ENCODE measurements around the gene KRTAP9-6. TPM values are rescaled to one million over a fixed set of nuclear protein-coding genes. Genes with fewer than 3 reads are reported as not detected.
"Not testable (repeated sequence)": the region's sequence is repeated elsewhere in the genome, so short reads cannot be mapped to it uniquely, and the experiment has no call there.

Gene KRTAP9-6
- not detected for total RNA-seq
- long read RNA-seq = 0 reads

GRCh38 chr17:41265078-41265477 lies at the start of gene KRTAP9-6:
Gene KRTAP9-6 (plus strand): TSS chr17:41265378. CDS start chr17:41265378, 0 bp downstream.
- no peak for DNase-seq (ENCODE audit: low spot score)
- intact Hi-C loops (cut with DNase I) = no loop called here

GRCh38 chr17:41215681-41216080 lies 49.5 kb upstream of the KRTAP9-6 start:
- intact Hi-C loops (cut with DNase I) = no loop called here

GRCh38 chr17:41223821-41224220 lies 41.4 kb upstream of the KRTAP9-6 start:
- no peak for DNase-seq (ENCODE audit: low spot score)
- intact Hi-C loops (cut with DNase I) = no loop called here

More at GRCh38 chr17:41215681-41216080, 49.5 kb upstream of the KRTAP9-6 start:
- DNase-seq (ENCODE audit: low spot score) = no peak

GRCh38 chr17:41226051-41226450 lies 39.1 kb upstream of the KRTAP9-6 start:
- no peak for DNase-seq (ENCODE audit: low spot score)
- intact Hi-C loops (cut with DNase I) = no loop called here

GRCh38 chr17:41226598-41227095 lies 38.5 kb upstream of the KRTAP9-6 start, which contains the start of gene KRTAP9-2:
Gene KRTAP9-2 (plus strand): TSS chr17:41226648. CDS start chr17:41226655, 7 bp downstream.
- intact Hi-C loops (cut with DNase I); DNase-seq (ENCODE audit: low spot score): not testable (repeated sequence)

- intact Hi-C loops (cut with DNase I) = no loop called here
- DNase-seq (ENCODE audit: low spot score) = no peak
These were observed 35.1 kb upstream of the KRTAP9-6 start for GRCh38 chr17:41230094-41230493.

GRCh38 chr17:41231731-41232130 lies 33.4 kb upstream of the KRTAP9-6 start:
- intact Hi-C loops (cut with DNase I) = no loop called here
- no peak for DNase-seq (ENCODE audit: low spot score)

GRCh38 chr17:41232399-41233105 lies 32.6 kb upstream of the KRTAP9-6 start, which contains the start of gene KRTAP9-3:
Gene KRTAP9-3 (plus strand): TSS chr17:41232449. CDS start chr17:41232502, 53 bp downstream.
- intact Hi-C loops (cut with DNase I); DNase-seq (ENCODE audit: low spot score): not testable (repeated sequence)

- DNase-seq (ENCODE audit: low spot score); intact Hi-C loops (cut with DNase I): not testable (repeated sequence)
These were observed 28.1 kb upstream of the KRTAP9-6 start for GRCh38 chr17:41237116-41237515.

GRCh38 chr17:41237949-41238437 lies 27.2 kb upstream of the KRTAP9-6 start, which contains the start of gene KRTAP9-8:
Gene KRTAP9-8 (plus strand): TSS chr17:41237999. CDS start chr17:41238052, 53 bp downstream.
- DNase-seq (ENCODE audit: low spot score); intact Hi-C loops (cut with DNase I): not testable (repeated sequence)

GRCh38 chr17:41246995-41247787 lies 18.0 kb upstream of the KRTAP9-6 start:
- DNase-seq (ENCODE audit: low spot score); intact Hi-C loops (cut with DNase I): not testable (repeated sequence)

GRCh38 chr17:41249637-41250240 lies 15.4 kb upstream of the KRTAP9-6 start, which contains the start of gene KRTAP9-4:
Gene KRTAP9-4 (plus strand): TSS chr17:41249687. CDS start chr17:41249721, 34 bp downstream.
- intact Hi-C loops (cut with DNase I); DNase-seq (ENCODE audit: low spot score): not testable (repeated sequence)

GRCh38 chr17:41251261-41251660 lies 13.9 kb upstream of the KRTAP9-6 start:
- intact Hi-C loops (cut with DNase I) = no loop called here

GRCh38 chr17:41254861-41255260 lies 10.3 kb upstream of the KRTAP9-6 start:
- intact Hi-C loops (cut with DNase I) = no loop called here
- DNase-seq (ENCODE audit: low spot score) = no peak

More at GRCh38 chr17:41251261-41251660, 13.9 kb upstream of the KRTAP9-6 start:
- DNase-seq (ENCODE audit: low spot score) = no peak

- intact Hi-C loops (cut with DNase I); DNase-seq (ENCODE audit: low spot score): not testable (repeated sequence)
These were observed 9.5 kb upstream of the KRTAP9-6 start, which contains the start of gene KRTAP9-9 for GRCh38 chr17:41255381-41256290. Gene KRTAP9-9 (plus strand): TSS chr17:41255384.

- intact Hi-C loops (cut with DNase I) = no loop called here
- DNase-seq (ENCODE audit: low spot score) = no peak
These were observed 8.9 kb upstream of the KRTAP9-6 start for GRCh38 chr17:41256291-41256685.

- intact Hi-C loops (cut with DNase I) = no loop called here
- no peak for DNase-seq (ENCODE audit: low spot score)
These were observed 6.8 kb upstream of the KRTAP9-6 start for GRCh38 chr17:41258406-41258805.

GRCh38 chr17:41263212-41263611 lies 2.0 kb upstream of the KRTAP9-6 start:
- intact Hi-C loops (cut with DNase I) = no loop called here
- DNase-seq (ENCODE audit: low spot score) = no peak
